ENCODE results near the gene FIBP.

FIBP gene

DNA sequence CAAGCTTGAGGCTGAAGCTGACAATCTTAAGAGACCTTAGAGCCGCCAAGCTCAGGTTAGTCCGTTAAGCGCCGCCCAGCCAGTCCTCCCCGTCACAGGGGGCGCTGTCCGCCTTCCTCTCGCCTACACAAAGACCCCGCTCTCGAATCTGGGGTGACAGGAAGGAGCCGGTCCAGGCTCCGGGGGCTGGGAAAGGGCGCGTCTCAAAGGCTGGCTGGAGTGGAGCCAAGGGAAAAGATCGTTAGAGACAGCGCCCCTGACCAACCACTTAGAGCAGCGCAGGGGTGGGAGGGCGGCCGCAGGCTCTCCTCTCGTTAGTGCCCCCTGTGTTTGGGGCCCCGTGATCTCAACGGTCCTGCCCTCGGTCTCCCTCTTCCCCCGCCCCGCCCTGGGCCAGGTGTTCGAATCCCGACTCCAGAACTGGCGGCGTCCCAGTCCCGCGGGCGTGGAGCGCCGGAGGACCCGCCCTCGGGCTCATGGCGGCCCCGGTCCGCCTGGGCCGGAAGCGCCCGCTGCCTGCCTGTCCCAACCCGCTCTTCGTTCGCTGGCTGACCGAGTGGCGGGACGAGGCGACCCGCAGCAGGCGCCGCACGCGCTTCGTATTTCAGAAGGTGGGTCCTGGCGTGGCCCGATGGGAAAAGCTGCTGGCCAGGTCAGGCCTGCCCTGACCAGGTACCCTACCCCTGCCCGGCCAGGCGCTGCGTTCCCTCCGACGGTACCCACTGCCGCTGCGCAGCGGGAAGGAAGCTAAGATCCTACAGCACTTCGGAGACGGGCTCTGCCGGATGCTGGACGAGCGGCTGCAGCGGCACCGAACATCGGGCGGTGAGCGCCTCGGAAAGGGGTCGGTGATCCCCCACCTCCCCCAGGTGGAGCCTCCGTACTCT lies 27.8 kb downstream of the FIBP start, which contains the start of gene MUS81:
Gene MUS81 (plus strand): TSS at position 156 of the 887 bp plus-strand sequence. CDS start 321 bp downstream, at position 477.
- peak; percentile 95 for DNase-seq (ENCODE audit: low read depth, low spot score)

GRCh38 chr11:65859812-65860277 lies 28.4 kb downstream of the FIBP start:
- DNase-seq (ENCODE audit: low read depth, low spot score) = no peak

DNA sequence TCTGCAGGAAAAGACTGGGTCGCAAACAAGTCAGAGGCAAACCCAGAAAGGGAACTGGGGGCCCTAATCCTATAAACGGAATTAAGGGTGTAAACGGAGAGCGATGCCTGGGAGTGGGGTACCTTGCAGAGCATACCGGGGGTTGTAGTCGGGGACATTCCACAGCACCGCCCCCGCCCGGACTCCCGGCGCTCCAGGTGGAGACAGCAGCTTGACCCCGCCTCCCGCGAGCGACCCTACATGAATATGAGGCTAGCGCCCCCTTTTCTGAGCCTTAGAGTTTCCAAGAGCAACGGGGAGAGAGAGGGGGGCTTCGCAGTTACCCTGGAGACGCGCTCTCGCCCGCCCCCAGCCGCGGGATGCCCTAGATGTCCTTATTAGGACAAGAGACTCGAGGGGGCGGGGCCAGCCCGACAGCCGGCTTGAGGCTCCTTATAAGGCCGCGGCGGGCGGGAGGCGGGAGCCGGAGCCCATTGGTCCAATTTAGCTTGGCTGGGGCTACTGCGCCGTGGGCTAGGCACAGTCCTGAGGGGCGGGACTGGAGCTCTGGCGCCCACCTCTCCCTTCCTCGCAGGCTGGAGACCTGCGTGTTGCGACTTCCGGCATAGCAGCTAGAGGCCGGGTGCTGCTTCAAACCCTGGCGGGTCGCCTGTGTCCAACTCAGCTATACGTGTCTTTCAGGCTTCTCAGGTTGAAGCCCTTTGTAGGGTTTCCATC lies 29.0 kb downstream of the FIBP start:
- DNase-seq (ENCODE audit: low read depth, low spot score) = peak; percentile 97

- DNase-seq (ENCODE audit: low read depth, low spot score) = no peak
Observed at GRCh38 chr11:65858681-65859087, 29.6 kb downstream of the FIBP start.

GRCh38 chr11:65857853-65858680 lies 30.2 kb downstream of the FIBP start, which contains the start of gene CFL1:
Gene CFL1, minus strand, starts transcription at chr11:65858180. Its CDS starts 81 bp downstream, at chr11:65858099.
- peak; percentile 92 for DNase-seq (ENCODE audit: low read depth, low spot score)

GRCh38 chr11:65857500-65857852 lies 30.8 kb downstream of the FIBP start:
- DNase-seq (ENCODE audit: low read depth, low spot score) = peak; percentile 41

GRCh38 chr11:65856689-65857499 lies 31.4 kb downstream of the FIBP start:
- DNase-seq (ENCODE audit: low read depth, low spot score) = peak; percentile 64

- DNase-seq (ENCODE audit: low read depth, low spot score) = no peak
Observed at GRCh38 chr11:65855927-65856363, 32.3 kb downstream of the FIBP start.

- DNase-seq (ENCODE audit: low read depth, low spot score) = no peak
Observed at GRCh38 chr11:65854852-65855837, 33.1 kb downstream of the FIBP start.

DNA sequence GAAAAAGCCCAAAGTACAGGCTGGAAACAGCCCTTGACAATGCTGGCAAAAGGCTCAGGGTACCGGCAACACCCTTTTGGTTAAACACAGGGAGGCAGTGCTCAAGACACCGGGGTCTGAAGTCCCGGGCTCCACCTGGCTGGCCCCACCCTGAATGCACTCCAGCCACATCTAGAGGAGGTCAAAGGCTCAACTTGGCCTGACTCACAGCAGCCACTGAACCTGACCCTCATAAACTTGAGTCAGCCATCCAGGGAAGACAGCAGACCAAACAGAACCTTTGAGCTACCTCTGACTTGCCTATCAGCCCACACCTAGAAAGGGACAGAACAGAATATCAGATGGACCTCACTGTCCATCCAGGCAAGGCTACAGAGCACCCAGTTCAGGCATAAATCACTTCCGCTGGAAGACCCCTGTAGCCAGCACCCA lies 34.1 kb downstream of the FIBP start:
- DNase-seq (ENCODE audit: low read depth, low spot score) = no peak

GRCh38 chr11:65853246-65853979 lies 34.9 kb downstream of the FIBP start:
- DNase-seq (ENCODE audit: low read depth, low spot score) = no peak

DNA sequence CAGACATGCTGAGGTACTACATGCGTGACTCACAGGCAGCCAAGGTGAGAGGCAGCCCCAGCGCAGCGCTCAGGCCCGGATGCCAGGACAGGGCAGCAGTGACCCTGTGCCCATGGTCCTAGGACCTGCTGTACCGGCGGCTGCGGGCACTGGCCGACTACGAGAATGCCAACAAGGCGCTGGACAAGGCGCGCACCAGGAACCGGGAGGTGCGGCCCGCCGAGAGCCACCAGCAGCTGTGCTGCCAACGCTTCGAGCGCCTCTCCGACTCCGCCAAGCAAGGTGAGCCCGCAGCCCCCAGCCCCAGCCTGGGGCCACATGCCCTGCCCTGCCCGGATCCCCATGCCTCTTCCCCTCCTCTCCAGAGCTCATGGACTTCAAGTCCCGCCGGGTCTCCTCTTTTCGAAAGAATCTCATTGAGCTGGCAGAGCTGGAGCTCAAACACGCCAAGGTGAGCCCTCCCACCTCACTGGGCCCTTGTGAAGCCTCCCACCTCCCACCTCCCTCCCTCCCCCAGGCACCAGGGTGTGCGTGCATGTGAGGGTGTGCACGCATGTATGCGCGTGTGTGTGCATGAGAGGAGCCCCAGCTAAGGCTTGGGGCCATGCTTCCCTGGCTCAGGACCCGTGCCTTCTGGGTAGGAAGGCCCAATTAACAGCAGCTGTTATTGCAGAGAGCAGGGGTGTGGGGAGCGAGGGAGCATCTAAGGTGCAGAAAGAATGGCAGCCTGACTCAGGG lies 35.6 kb downstream of the FIBP start:
- DNase-seq (ENCODE audit: low read depth, low spot score) = no peak

DNA sequence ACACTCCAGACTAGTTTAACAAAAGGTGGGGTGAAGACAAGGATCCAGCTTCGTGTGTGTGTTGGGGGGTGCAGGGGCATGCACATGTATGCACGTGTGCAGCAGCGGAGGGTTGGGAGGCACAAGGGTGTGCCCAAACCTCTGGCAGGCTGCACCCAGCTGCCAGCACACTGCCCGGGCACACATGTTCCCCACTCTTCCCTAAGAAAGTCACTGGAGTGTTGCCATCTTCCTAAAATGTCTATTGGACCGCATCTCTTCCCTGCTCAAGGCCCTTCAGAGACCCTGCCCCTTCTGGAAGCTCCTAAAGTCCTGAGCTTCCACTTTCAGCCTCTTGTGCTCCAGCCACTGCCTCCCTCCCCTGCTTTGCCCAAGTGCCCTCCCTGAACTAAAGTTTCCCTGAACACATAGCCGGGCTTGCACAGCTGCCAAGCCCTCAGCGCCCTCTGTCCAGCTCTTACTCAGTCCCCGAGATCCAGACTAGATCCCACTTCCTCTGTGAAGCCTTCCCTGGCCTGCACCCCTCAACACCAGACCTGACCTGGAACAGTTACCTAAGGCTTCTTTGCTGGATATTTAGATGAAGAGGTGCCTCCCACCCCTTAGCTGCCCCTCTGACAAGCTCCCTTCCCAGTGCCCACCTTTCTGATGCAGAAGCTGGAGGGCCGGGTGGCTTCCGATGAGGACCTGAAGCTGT lies 36.3 kb downstream of the FIBP start:
- DNase-seq (ENCODE audit: low read depth, low spot score) = no peak

DNA sequence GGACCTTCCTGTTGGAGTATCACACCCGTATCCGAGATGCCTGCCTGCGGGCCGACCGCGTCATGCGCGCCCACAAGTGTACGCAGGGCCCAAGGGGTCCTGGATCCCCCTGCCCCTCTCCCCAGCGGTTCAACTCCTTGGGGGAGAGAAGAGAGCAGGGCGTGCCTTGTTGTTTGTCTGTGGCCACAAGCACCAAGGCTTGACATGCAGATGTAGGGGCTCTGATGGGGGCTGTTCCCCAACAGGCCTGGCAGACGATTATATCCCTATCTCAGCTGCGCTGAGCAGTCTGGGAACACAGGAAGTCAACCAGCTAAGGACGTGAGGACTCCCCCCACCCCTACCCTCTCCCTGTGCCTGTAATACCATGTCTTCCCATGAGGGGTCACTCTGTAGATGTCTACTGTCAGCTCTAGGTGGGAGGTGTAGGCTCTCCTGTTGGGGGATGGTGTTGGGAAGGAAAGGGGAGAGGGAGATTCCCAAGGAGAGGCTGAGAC lies 37.1 kb downstream of the FIBP start:
- DNase-seq (ENCODE audit: low read depth, low spot score) = no peak

DNA sequence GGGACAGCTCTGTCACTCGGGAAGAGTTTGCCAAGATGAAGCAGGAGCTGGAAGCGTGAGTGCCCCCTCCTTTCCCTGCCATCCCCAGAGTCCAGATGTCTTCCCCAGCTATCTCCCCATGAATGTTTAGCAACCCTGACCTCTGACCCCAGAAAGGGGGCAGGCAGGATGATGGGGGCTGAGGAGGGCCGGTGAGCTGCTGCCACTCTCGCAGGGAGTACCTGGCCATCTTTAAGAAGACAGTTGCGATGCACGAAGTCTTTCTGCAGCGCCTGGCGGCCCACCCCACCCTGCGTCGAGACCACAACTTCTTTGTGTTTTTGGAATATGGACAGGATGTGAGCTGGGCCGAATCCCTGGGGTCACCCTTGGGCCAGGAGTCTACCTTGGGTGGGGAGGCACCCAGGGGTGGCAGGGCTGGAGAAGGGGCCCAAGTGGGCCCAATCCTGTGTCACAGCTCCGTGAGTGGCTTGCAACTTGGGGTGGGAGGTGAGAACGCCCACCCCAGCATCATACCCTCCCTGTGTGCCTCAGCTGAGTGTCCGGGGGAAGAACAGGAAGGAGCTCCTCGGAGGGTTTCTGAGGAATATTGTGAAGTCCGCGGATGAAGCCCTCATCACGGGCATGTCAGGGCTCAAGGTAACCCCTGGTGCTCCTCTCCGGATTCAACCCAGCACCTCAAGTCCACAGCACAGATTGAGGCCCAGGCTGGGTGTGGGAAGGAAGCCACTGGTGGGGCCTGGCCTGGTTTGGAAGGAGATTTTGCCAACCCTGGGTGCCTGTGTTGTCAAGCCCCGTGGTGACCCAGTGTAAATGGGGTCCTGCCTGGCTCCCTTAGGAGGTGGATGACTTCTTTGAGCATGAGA lies 37.8 kb downstream of the FIBP start:
- DNase-seq (ENCODE audit: low read depth, low spot score) = no peak

- no peak for DNase-seq (ENCODE audit: low read depth, low spot score)
Observed at GRCh38 chr11:65849771-65850216, 38.5 kb downstream of the FIBP start.
